Activated CD4-positive, alpha-beta T cell treated with anti-CD3 and anti-CD28 coated beads, Interleukin-2, amount 50 U/mL, for 1 hour (primary cell): ENCODE results near the gene VWDE.

Experiments
- DNase-seq: peaks from one replicate; pipeline ENCODE4 v3.0.0-alpha.2; 2020

The VWDE gene

DNA sequence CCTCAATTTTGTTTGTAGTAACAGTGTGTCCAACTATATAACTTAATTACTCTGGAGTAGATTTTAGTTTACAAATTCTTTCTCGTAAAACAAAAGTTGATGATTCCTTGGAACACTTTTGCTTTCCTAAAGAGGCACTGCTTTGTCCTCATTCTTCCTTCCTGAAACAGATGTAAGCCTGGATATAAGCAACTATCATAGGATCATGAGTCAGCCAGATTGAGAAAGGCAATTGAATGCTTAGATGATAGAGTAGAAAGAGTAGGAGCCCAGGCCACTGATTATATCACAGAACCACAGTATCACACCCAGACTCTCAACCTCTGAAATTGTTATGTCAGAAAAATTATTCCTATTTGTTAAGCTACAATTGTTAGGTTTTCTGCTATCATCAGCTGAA is 122.6 kb downstream of the VWDE start:
- DNase-seq, result no peak
